ENCODE data around the gene CELF1.

DNA sequence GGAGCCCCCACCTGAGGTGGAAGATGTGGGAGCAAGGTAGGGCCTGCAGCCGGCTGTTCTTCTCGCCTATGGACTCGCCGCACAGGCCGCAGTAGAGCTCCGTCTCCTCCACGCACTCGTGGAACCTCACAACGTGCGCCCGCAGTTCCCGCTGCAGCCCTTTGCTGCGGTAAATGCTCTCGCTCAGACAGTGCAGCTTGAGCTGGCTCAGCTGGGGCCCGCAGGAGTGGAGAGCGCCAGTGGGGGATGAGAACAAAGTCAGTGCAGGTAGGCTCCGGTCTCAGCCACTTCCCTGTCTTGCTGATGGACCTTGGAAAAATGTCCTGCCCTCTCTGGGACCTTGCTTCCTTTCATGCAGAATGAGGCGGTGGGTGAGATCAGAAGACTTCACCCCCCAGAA is 114.2 kb downstream of the CELF1 start:
- TF ChIP-seq EP300 (IDR thresholded peaks at IDR 0.05) = no peak
- TF ChIP-seq, protein P1, sequence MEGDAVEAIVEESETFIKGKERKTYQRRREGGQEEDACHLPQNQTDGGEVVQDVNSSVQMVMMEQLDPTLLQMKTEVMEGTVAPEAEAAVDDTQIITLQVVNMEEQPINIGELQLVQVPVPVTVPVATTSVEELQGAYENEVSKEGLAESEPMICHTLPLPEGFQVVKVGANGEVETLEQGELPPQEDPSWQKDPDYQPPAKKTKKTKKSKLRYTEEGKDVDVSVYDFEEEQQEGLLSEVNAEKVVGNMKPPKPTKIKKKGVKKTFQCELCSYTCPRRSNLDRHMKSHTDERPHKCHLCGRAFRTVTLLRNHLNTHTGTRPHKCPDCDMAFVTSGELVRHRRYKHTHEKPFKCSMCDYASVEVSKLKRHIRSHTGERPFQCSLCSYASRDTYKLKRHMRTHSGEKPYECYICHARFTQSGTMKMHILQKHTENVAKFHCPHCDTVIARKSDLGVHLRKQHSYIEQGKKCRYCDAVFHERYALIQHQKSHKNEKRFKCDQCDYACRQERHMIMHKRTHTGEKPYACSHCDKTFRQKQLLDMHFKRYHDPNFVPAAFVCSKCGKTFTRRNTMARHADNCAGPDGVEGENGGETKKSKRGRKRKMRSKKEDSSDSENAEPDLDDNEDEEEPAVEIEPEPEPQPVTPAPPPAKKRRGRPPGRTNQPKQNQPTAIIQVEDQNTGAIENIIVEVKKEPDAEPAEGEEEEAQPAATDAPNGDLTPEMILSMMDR (IDR thresholded peaks at IDR 0.05) = no peak

Measured in esophagus muscularis mucosa (tissue), 3 donors.